A549 (cell line): ENCODE results near the gene ZMYND12.

Source experiments
- CEBPB ChIP-seq, 2 experiments: fragments of >200 bp in 1 of 2; sonication (Bioruptor Twin) in 1 of 2; formaldehyde crosslinking in 1 of 2; IDR thresholded peaks; 2 replicates each; pipeline ENCODE4 v1.6.1; 2012 to 2016
- EHF ChIP-seq: fragments of 250-450 bp; sonication (Bioruptor Pico); IDR thresholded peaks from 2 replicates; pipeline ENCODE4 v1.5.0; 2020; ENCODE audit warnings: mild to moderate bottlenecking
- KDM1A ChIP-seq: fragments of 200-600 bp; sonication (generic); IDR thresholded peaks from 2 replicates; pipeline ENCODE4 v1.6.1; 2016; ENCODE audit warnings: low read depth, mild to moderate bottlenecking
- POLR2A ChIP-seq: IDR thresholded peaks from 2 replicates; pipeline ENCODE4 v1.6.1; 2012; ENCODE audit warnings: mild to moderate bottlenecking, low read length
- ZNF302 ChIP-seq: fragments of 250-450 bp; sonication (Bioruptor Pico); IDR thresholded peaks from 2 replicates; pipeline ENCODE4 v1.9.0; 2021; ENCODE audit warnings: inconsistent platforms, mild to moderate bottlenecking, moderate library complexity
- TF ChIP-seq, protein P1 (sequence below): fragments of >200 bp; sonication (Bioruptor Twin); formaldehyde crosslinking; IDR thresholded peaks from 3 replicates; pipeline ENCODE4 v1.5.1; 2016

DNA sequence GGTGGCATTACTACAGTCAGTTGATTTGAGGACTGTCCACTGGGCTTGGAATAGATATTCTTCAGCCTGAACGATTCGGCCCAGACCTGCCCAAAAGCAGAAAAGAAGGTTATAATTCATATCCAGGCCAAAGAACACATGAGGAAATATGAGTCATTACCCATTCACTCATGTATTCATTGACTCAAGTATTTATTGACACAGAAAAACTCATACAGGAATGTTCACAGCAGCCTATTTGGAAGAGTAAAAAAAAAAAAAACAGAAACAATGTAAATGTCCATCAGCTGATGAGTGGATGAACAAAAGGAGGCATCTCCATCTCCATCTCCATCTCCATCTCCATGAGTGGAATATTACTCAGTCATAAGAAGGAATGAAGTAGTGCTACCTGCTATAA is 15.9 kb downstream of the ZMYND12 start:
- TF ChIP-seq CEBPB (IDR thresholded peaks at IDR 0.05) (no peak), POLR2A (no peak), EHF (CRISPR knock-in tag) (no peak), ZNF302 (CRISPR knock-in tag) (no peak), KDM1A (no peak)
- TF ChIP-seq, protein P1, sequence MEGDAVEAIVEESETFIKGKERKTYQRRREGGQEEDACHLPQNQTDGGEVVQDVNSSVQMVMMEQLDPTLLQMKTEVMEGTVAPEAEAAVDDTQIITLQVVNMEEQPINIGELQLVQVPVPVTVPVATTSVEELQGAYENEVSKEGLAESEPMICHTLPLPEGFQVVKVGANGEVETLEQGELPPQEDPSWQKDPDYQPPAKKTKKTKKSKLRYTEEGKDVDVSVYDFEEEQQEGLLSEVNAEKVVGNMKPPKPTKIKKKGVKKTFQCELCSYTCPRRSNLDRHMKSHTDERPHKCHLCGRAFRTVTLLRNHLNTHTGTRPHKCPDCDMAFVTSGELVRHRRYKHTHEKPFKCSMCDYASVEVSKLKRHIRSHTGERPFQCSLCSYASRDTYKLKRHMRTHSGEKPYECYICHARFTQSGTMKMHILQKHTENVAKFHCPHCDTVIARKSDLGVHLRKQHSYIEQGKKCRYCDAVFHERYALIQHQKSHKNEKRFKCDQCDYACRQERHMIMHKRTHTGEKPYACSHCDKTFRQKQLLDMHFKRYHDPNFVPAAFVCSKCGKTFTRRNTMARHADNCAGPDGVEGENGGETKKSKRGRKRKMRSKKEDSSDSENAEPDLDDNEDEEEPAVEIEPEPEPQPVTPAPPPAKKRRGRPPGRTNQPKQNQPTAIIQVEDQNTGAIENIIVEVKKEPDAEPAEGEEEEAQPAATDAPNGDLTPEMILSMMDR, result no peak
